Hematopoietic multipotent progenitor cell treated with erythropoietin and hydrocortisone succinate and interleukin-3 and kit ligand, for 8 days (in vitro differentiated cells): Measurements from ENCODE around the gene GHRL.
A peak's percentile ranks its signal among the peaks of the same experiment; 100 is the strongest.

ENCODE experiments used
- DNase-seq: peaks from one replicate; pipeline ENCODE4 v3.0.0-alpha.2; 2015

The GHRL gene

DNA sequence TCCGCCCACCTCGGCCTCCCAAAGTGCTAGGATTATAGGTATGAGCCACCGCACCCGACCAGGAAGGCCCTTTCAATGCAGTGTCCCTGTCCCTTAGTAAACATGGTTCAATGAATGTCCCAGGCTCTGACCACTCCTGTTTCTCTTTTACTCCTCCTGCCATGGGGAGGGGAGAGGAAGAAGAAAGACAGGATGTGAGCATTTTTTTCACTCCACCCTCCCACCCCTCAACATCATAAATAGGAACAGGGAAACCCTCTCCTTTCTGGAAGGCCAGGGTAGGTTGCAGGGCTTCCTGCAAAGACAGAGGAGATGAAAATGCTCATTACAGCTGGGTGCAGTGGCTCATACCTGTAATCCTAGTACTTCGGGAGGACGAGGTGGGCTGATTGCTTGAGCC lies 51.9 kb downstream of the GHRL start:
- DNase-seq, result no peak

- peak; percentile 45 for DNase-seq
Measured at GRCh38 chr3:10238345-10239183, 54.2 kb downstream of the GHRL start.
